Fibroblast of skin of abdomen (primary cell): ENCODE data around the gene CXCL12.

Source experiments
- DNase-seq: peaks from one replicate; pipeline ENCODE4 v3.0.0-alpha.2; 2013

Gene CXCL12

DNA sequence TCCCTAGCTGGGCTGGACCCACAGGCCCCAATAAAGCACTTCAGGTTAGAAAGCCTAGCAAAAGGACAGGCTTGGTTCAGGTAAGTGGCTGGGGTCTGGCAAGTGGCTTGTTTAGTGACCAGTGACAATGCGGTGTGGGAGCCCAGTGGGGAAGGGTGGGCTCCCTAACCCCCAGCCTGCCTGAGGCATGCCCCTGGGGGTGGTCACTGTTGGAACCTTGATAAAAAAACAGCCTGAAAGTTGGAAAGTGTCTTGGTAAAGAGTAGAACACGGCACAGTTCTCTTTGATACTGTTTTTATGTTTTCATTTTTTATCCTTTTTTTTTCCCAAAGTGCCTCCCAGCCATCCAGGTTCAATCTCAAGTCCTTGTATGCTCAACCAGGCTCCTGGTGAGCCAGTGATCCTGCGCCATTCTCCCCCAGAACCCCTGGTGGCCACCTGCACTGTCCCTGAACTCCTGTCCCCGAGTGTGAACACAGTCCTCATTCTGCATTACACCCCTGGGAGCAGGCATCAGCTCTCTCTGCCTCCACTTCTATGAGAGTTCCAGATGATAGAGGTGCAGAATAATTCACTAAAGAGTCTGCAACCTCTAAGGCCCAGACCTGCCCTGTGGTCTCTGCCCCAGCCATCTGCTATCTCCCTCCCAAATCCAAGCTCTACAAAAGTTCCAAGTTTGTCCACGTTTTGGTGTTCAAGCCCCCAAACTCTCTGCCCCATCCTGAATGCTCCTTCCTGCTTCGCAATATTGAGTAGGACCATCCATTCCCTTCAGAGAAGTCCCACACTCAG lies 15.0 kb upstream of the CXCL12 start:
- no peak for DNase-seq

DNA sequence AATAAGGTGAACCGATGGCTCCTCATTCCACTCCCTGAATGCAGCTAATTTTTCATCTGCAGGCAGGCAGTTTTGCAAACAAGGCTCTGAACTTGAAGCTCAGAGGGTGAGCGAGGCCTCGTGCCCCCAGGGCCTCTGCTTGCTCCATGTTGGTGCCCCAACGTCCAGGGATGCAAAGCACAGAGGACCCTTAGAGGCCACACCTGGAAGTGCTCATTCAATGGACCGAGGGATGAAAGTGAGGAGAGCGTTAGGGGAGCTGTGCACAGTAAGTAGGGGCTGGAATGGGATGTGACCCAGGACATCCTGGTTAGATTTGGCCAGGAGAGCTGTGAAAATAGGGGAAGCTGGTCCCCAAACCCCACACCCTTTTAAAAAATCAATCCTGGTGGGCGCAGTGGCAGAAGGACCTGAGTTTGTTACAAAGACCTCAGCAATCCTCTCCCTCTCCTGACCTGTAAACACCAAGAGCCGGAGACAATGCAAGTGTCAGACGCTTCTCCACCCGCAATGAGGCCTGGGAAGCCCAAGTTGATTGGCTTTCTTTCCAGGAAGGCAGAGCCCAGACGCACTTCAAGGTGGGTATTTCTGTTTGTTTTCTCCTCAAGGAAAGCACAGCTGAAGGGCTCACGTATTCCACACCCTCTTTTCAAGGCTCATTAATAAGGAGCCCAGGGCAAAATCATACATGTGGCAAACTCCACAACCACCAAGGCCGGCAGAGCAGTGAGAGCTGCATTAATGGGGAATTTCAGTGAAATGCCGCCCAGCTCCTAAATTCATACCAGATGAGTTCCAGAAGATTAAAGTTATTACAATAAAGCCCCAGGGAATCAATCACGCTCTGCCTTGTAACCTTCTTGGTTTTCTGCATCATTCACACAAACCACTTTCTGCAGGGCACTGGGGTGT lies 14.1 kb upstream of the CXCL12 start:
- peak; percentile 59 for DNase-seq

DNA sequence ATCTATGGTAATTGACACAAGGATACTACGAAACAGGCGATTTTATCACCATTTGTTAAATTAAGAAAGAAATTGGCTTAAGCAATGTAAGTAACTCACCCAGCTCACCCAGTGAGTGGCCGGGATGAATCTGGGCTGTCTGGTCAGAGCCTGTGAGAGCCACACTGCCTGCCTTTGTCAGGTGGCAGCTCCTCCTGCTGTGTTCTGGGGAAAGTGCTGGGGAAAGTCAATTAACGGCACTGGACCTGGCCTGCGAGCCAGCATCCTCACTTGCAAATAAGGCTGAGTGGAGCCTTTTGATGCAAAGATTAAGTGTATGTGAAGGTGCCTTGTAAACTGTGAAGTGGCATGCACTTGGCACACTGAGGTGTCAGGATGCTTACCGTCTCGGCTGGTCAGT lies 13.4 kb upstream of the CXCL12 start:
- DNase-seq: no peak

DNA sequence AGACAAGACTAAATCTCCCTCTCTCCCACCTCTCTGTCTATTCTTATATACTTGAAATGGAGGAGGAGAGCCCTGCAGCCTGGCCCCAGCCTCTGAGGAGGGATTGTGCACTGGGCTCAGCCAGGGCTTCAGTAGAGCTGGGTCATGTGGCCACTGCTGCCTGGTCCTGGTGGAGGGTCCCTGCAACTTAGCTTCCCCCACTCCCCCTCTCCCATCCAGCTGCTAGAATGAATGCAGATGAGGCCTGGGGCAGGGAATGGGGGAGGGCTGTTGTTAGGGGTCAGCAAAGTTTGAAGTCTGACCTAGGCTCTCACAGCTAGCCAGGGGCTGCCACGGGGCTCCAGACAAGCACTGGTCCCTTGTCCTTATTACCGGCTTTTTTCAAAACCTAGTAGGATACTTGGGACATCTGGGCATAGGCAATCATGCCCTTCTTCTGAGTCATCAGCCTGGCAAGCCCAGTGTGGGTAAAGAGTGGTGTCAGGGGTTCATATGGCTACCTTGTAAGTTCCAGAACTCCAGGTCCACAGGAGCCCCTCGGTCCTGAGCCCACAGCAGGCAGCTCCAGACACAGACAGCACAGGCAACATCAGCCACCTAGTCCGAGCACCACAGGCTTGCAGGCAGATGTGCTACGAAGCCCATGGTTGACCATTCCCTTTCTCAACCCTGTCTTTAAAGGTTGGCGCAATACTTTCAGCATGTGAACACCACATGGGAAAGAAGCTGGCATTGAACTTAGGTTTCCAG lies 12.8 kb upstream of the CXCL12 start:
- DNase-seq: no peak

DNA sequence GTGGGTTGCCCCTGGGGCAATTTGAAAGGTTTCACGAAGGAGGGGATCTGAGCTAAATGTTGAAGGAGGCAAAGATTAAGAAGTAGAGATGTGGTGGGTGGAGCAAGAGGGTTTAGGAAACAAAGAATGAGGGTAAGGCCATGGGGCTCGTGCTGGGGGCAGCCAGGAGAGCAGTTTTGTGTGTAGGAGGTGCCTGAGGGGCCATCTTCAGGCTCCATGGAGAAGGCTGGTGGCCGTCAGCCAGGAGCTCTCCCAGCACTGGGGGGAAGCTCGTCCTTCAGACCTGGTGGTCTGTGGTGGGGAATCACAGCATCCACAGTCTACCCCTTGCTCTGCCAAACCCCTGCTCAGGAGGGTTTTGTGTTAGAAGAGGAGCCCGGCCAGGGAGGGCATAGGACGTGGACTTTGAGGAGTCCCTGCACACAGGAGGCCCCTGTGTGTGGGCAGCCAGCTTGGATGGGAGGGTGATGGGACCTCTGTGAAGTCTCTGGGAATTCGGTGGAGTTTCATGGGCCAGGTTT lies 11.8 kb upstream of the CXCL12 start:
- DNase-seq: no peak

DNA sequence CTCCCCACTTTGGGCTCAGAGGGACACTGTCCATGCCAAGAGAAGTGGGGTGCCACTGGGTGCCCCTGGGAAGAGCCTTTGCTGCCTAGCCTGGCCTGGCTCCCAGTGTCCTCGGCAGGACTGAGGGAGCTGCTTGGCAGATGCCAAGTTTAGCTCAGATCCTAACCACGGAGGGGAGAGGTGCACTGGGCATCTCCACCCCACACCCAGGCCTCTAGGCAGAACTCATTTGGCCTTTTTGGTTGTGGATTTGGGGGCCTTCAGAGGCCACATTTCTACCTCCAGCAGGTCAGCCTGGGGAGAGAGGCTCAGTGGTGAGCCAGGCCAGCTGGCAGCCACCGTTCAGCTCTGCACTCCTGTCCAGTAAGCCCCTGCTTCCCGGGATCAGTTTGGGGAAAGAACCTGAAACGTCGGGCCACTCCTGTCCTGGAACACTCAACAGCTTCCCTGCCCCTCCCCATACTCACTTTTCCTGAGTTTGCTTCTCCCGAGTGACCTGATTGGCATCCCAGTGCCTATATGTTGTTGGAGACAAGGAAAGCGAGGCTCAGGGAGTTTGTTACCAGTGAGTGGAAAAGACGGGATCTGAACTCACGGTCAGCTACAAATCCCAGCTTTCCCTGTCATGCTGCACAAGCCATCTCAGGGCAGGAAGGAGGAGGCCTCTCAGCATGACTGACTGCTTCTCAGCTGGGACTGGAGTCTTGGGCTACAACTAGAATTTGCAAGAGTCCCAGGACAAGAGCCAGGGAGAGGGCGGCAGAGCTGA lies 11.2 kb upstream of the CXCL12 start:
- no peak for DNase-seq

DNA sequence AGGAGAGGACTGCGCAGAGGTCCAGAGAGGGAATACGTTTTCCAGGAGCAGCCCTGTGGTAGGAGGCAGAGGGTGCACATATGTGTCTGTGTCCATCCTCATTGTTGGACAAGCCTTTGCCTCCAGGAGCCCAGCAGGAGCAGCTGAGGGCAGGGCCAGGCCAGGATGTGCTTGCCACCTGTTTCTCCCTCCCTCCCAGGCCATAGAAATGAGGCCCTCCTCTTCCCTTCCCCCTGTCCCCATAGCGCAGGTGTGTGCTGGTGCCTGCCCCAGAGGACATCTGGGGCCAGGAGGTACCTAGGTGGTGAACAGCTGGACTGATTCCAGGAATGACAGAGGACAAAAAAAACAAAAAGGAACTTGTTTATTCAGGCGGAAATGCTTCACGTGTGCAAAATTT lies 10.5 kb upstream of the CXCL12 start:
- DNase-seq: no peak

DNA sequence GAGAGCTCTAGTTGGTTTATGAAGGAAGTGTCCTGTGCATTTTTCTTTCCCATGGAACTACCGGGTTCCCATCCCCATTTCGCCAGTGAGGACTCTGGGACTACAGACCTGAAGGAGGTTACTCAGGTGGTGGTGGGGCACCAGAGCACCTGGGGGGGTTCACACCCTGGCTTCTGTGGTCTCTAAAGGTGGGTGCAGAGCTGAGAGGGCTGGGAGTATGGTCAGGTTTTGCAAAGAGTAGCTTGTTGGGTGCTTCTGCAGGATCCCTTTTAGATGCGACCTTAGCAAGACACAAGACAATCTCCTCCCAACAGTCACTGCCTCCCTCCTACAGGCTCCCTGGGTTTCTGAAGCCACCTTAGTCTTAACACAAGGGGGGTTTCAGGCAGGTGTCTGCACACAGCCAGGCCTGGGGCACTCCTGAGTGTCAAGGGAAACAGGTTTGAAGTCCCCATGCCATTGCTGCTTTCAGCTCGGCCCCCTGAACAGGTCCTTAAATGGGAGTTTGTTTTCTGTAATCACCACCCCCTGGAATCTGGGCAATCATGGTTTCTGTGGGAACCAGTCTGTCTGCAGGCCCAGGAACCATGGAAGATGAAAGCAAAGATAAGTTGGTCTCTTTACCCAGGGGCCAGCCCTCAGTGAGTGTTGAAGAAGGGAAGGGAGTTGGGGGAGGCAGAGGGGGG lies 9.9 kb upstream of the CXCL12 start:
- DNase-seq: no peak

DNA sequence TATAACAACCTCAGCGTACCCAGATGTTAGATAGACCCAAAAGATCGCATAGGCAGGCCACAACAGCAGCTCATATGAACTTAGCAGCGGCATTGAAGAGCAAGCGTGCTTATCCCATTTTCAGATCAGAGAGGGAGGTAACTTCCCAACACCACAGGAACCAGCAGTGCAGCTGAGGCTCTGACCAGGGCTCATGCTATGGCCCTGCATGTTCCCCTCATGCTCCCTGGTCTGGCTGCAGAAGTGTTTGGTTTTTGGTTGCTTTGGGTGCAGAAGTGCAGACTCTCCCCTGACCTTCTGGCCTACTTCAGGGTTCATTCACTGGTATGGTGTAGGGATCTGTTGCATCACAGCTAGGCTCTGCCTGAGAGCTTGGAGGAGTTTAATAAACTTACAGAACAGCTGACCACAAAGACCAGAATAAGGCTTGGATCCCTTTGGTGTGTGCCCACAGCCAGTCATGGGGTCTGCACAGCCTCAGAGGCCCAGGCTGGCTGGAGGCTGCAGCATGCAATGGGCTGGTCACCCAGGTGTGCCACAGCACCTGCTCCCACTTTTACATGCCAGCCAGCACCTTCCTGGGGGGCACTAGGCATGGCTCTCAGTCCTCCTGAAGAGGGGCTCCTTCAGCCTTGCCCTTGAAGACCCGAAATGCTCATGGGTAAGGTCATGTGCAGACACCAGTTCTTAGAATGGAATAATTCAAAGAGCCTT lies 9.1 kb upstream of the CXCL12 start:
- no peak for DNase-seq

DNA sequence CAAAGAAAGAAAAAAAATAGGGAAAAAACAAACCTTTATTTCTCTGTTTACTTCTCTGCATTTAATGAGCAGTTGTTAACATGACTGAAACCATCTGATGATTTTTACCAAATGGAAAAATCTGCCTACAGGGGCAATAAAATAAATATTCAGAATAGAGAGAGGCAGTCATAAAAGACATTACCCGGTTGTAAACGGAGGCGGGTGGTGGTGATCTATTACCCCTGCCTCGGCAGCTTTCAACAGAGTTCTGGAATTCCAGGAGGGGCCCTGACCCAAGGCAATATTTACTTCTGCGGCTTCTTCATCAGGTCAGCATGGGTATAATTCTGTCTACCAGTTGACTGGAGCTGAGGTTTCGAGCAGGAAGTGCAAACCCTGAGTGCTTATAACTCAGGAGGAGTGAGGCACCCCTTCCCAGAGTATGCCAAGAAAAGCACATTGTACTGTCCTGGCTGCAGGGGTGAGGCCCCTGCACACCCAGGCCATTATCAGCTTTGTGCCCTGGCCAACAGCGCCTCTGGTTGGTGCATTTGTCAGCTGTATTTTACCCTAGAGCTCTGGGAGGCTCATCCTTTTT lies 8.2 kb upstream of the CXCL12 start:
- DNase-seq: peak; percentile 44

DNA sequence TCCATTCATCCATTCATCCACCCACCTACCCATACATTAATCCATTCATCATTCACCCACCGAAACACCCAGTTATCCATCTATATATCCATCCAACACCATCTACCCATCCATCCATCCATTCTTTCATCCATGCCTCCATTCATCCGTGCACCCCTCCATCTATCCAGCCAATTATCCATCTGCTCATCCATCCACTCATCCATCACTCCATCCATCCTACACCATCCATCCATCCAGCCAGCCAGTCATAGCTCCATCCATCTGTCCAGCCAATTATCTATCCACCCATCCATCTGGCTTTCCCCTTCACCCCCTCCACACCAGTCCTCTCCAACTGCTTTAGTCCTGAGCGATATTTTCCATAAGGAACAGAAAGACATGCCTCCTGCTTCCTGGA lies 7.5 kb upstream of the CXCL12 start:
- DNase-seq: no peak

DNA sequence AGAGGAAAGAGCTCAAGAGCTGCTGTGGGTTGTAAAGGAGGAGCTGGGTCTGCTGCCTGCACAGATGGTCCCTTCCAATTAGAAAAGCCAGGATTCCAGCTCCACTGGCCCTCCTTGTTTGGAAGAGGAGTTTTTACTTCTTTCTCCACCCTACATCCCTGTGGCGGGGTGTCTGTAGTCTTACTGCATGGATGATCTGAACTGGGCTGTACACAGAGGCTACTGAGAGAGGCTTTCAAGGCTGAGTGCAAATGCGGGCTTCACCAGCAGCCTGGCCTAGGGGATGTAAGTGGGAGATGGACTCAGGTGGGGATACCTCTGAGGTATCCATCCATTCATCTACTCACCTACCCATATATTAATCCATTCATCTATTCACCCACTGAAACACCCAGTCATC lies 7.1 kb upstream of the CXCL12 start:
- no peak for DNase-seq

DNA sequence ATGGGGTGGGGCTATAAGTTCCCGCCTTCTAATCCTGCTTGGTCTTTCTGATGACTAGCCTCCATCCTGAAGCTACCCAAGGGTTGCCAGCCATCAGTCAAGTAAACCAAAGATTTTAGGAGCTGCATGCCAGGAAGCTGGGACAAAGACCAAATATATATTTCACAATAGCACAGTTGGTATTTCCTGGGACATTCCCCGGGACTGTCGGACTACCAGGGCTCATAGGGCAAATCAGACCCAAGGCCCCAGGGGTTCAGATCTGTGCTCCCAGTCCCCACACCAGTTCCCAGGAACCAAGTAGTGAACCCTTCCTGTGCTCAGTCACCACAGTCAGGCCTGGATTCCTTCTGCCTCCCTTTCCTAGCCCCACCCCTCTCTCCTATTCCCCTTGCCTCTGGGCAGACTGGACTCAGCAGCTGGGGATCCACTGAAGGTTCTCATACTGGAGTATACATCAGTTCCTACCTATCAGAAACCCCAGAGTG lies 5.7 kb upstream of the CXCL12 start:
- DNase-seq: no peak

DNA sequence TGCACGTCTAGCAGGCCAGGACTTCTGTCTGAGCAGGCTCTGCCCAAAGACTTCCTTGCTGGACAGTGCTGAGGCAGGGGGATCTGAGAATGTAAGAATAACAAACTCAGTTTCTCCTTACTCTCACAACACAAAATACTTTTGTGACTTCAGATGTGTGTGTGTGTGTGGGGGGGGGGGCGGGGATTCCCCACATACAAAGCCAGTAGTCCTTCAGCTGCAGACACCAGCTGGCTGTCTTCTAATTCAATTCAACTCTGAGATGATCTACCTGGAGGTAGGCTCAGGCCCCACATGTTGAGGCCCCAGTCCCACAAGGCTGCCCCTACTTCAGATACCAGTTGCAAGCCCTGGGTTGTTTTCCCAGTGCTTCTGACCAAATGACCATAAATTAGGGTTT lies 4.7 kb upstream of the CXCL12 start:
- no peak for DNase-seq

DNA sequence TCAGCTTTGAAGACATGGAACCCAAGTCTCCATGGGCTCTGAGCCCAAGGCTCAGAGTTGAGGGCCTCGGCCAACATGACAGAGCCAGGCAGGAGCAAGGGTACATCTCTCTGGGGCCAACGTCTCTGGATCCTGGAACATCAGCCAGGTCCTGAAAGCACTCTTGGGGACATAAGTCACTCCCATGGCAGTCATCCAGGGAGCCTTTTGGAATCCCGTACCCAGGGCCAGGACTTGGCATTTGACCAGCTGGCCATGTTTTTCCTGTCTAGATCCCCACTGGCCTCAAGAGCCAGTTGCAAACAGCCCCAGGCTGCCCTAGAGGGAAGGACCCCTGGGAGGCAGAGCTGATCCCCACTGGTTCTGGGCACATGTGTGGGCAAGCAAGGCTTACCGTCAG lies 4.3 kb upstream of the CXCL12 start:
- DNase-seq: no peak

DNA sequence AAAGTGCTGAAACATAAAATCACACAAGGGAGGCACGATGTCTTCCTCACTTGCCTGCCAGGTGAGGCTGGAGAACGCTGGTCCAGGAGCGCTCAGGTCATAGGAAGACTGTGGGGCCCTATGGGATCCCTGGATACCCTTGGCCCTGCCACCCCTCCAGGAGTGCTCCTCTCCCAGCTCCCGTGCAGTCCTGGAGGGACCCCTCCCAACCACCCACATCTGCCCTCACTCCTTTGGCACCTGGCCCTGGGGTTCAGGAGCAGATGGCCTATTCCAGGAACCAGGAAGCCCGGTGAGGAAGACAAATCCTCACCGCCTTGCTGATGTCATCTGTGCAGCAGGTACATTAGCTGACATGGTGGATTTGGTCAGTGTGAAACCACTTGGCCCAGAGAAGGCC lies 3.7 kb upstream of the CXCL12 start:
- no peak for DNase-seq

DNA sequence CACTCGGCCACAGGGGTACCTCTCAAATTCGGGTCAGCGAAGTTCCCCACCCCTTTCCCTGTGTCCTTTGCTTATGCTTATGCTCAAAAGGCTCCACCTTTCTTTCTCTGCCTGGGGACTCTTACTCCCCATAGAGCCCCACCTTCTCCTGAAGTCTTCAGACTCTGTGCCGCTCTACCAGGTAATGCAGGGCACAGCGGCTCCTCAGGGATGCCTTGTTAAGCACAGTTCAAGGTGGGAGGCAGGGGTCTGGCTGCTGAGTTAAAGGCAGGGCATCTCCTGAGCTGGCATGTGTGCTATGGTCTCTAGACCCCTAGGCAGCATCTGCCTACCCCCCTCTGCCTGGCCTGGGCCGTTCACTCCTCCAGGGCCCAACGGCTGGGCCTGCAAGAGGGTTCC lies 3.0 kb upstream of the CXCL12 start:
- no peak for DNase-seq

DNA sequence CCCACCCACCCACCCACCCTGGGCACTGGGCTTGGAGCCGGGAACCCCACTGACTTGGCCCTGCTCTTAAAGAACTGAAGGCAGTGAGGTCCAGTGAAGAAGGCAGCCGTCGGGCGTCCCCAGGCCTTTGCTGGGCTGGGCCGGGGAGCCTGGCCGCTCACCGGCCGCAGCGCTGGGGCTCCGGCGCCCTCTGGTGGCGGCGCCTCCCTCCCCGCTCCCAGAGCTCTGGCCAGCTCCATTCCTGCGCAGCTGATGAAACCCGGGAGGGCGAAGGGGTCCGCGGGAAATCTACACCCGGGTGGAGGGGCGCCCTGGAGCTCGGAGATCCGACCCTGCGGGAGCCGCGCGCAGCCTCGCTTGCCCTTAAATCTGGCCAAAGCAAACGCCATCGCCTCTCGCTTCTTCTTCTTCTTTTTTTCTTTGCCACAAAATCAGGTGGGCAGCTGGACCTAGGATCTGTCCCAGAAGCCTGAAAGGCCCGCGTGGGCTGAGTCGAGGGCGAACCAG lies 1.7 kb upstream of the CXCL12 start:
- DNase-seq: peak; percentile 69

DNA sequence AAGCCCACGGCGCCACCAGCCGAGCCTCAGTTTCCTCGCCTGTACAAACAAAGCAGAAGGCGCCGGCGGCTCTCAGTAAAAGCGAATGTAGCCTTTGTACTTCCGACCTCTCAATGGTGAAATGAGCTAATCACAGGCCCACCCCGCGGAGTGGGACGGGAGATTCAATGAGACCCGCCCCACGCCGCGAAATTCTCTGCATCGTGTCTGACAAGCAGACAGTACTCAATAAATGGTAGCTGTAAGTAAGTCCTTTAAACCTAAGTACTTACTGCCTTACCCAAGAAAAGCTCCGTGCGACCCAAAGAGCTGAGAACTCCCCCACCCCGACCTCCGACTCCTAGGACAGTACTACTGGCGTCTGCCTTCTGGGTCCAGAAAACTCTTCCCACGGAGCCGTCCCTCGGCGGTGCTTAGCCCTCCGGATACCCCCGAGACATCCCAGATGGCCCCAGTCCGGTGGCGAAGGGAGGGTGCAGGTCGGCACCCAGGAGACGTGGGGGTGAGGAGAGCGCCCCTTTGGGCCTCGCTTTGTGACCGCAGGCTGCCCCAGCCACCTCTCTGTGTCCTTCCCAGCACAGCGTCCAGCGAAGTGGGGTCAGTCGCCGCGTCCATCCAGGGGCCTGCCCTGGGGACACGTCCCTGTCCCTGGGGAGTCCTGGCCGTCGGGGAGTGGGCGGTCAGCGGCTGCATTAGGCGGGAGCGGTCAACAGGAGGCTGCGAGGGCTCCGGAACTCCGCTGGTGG lies 972 bp upstream of the CXCL12 start:
- DNase-seq: no peak
